ENCODE measurements around the gene KRTAP5-9.

- no peak for TF ChIP-seq CTCF (optimal IDR thresholded peaks at IDR 0.05 in 1 of 3, IDR thresholded peaks at IDR 0.05 in 1 of 3, conservative IDR thresholded peaks at IDR 0.05 in 1 of 3; ENCODE audit: extremely low read depth in 1 of 3, insufficient read depth in 2 of 3, low read length in 3 of 3)
- no peak for TF ChIP-seq EZH2 (IDR thresholded peaks at IDR 0.05; ENCODE audit: low read length)
Observed at GRCh38 chr11:71505001-71505400, 43.2 kb upstream of the KRTAP5-9 start.

Measured in keratinocyte (primary cell).